SU-DHL-6 (cell line): ENCODE results near the gene RTCA.

Experiments
- H2AFZ ChIP-seq: fragments of 200-600 bp; sonication (generic); 2 replicates; pipeline ENCODE4 v1.6.1; 2014; ENCODE audit warnings: low read depth, mild to moderate bottlenecking, moderate library complexity, mixed read lengths, antibody characterized with exemption, low read length; ENCODE audit not compliant: severe bottlenecking
- H3F3A ChIP-seq: fragments of 200-600 bp; shearing (Covaris generic); 2 replicates; pipeline ENCODE4 v1.6.0; 2016; ENCODE audit warnings: antibody characterized with exemption, mild to moderate bottlenecking; ENCODE audit not compliant: insufficient read depth
- H3K27ac ChIP-seq: fragments of 200-600 bp; sonication (generic); 2 replicates; pipeline ENCODE4 v1.5.1; 2016; ENCODE audit warnings: low read depth, mild to moderate bottlenecking, low read length, moderate library complexity, mixed read lengths
- H3K27me3 ChIP-seq: fragments of 200-600 bp; sonication (generic), shearing (Covaris generic); 2 replicates; pipeline ENCODE4 v1.6.0; 2014; ENCODE audit warnings: mild to moderate bottlenecking, low read length
- H3K36me3 ChIP-seq: fragments of 200-600 bp; sonication (generic); 2 replicates; pipeline ENCODE4 v1.6.1; 2014; ENCODE audit warnings: mild to moderate bottlenecking, low read length, mixed read lengths
- H3K4me2 ChIP-seq: fragments of 300-600, 200-600 bp; shearing (Covaris generic), sonication (generic); 2 replicates; pipeline ENCODE4 v1.6.0; 2014; ENCODE audit warnings: low read length, low read depth, mild to moderate bottlenecking; ENCODE audit not compliant: poor library complexity, severe bottlenecking
- H3K4me3 ChIP-seq: fragments of 200-600 bp; sonication (generic); 2 replicates; pipeline ENCODE4 v1.5.1; 2014; ENCODE audit warnings: antibody characterized with exemption, low read length, mild to moderate bottlenecking, mixed read lengths; ENCODE audit not compliant: insufficient read depth, poor library complexity, severe bottlenecking
- H3K79me2 ChIP-seq: fragments of 200-600 bp; sonication (generic); 2 replicates; pipeline ENCODE4 v1.6.1; 2014; ENCODE audit warnings: mild to moderate bottlenecking, low read length, moderate library complexity; ENCODE audit not compliant: insufficient read depth
- H3K9ac ChIP-seq: fragments of 200-600 bp; sonication (generic); 2 replicates; pipeline ENCODE4 v1.7.0; 2014; ENCODE audit warnings: mild to moderate bottlenecking, low read length
- H3K9me2 ChIP-seq: fragments of 200-600 bp; sonication (generic); replicated peaks from 2 replicates; pipeline ENCODE4 v1.6.1; 2014; ENCODE audit warnings: low read length; ENCODE audit not compliant: insufficient read depth
- H3K9me3 ChIP-seq: fragments of 200-600 bp; sonication (generic); 2 replicates; pipeline ENCODE4 v1.6.1; 2014; ENCODE audit warnings: low read length, mixed read lengths; ENCODE audit not compliant: insufficient read depth
- H4K20me1 ChIP-seq: fragments of 200-600 bp; sonication (generic); 2 replicates; pipeline ENCODE4 v1.6.1; 2014; ENCODE audit warnings: low read depth, mild to moderate bottlenecking, antibody characterized with exemption, low read length, moderate library complexity, mixed read lengths
- EZH2phosphoT487 ChIP-seq: fragments of 200-600 bp; sonication (generic), shearing (Covaris generic); conservative IDR thresholded peaks from 2 replicates; pipeline ENCODE4 v1.6.1; 2018; ENCODE audit warnings: mild to moderate bottlenecking, antibody characterized with exemption, low read length, moderate library complexity, mixed read lengths
- TF ChIP-seq, protein P1 (sequence below): fragments of 200-600 bp; sonication (generic); IDR thresholded peaks from one replicate; pipeline ENCODE4 v1.5.1; 2017; ENCODE audit warnings: antibody characterized with exemption, mild to moderate bottlenecking, low read length, moderate library complexity; ENCODE audit not compliant: insufficient read depth, poor library complexity, severe bottlenecking

The RTCA gene

DNA sequence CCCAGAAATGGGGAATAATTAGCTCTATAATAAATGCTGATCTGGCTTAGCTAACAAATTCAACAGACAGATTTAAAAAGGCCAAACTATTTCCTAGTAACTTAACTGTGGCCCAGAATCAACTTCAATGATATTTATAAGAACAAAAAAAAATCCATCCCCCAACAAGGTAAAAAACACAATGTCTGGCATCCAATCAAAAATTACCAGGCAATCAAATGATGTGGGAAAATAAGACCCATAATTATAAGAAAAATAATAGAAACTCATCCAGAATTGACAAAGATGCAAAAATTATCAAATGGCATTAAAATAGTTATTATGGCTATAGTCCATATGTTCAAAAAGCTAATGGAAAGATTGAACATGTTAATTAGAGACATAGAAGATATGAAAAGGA is 43.8 kb downstream of the RTCA start:
- no peaks in the 10 kb centered on the region for H3K27me3 ChIP-seq
- H3K4me2 ChIP-seq = no peak overlapping the region
- H3F3A ChIP-seq = no peaks in the 10 kb centered on the region
- no peaks in the 10 kb centered on the region for H3K9me3 ChIP-seq
- H3K27ac ChIP-seq = no peak overlapping the region
- H2AFZ ChIP-seq = no peak overlapping the region
- H3K79me2 ChIP-seq = no peaks in the 10 kb centered on the region
- TF ChIP-seq EZH2phosphoT487 = no peak
- TF ChIP-seq, protein P1, sequence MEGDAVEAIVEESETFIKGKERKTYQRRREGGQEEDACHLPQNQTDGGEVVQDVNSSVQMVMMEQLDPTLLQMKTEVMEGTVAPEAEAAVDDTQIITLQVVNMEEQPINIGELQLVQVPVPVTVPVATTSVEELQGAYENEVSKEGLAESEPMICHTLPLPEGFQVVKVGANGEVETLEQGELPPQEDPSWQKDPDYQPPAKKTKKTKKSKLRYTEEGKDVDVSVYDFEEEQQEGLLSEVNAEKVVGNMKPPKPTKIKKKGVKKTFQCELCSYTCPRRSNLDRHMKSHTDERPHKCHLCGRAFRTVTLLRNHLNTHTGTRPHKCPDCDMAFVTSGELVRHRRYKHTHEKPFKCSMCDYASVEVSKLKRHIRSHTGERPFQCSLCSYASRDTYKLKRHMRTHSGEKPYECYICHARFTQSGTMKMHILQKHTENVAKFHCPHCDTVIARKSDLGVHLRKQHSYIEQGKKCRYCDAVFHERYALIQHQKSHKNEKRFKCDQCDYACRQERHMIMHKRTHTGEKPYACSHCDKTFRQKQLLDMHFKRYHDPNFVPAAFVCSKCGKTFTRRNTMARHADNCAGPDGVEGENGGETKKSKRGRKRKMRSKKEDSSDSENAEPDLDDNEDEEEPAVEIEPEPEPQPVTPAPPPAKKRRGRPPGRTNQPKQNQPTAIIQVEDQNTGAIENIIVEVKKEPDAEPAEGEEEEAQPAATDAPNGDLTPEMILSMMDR = no peak
- no peak overlapping the region for H3K4me3 ChIP-seq
- no peaks in the 10 kb centered on the region for H4K20me1 ChIP-seq
- H3K36me3 ChIP-seq = no peaks in the 10 kb centered on the region
- H3K9me2 ChIP-seq = no peaks in the 10 kb centered on the region
- no peak overlapping the region for H3K9ac ChIP-seq

DNA sequence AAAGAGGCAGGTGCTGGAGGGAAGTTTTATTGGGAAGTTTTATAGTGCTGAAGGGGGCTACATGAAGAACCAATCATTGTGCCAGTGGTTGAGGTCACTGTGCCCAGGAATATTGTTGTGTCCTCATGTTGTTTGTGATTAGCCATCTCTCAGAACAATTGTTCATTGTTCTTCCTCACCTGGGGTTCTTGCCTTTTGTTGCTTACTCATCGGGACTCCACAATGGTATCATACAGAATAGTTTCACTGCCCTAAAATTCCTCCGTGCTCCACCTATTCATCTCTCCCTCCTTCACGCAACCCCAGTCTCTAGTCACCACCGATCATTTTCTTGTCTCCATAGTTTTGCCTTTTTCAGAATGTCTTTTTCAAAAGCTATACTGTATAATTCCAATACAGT is 47.4 kb downstream of the RTCA start:
- Histone ChIP-seq H2AFZ (no peak overlapping the region), H3K27ac (no peak overlapping the region), H4K20me1 (no peaks in the 10 kb centered on the region), H3K4me2 (no peak overlapping the region), H3K9ac (no peak overlapping the region), H3K4me3 (no peak overlapping the region), H3K9me3 (peaks cover 10% of the 10 kb centered on the region; the same call in 1 of the 2 replicates), H3F3A (no peaks in the 10 kb centered on the region), H3K79me2 (no peaks in the 10 kb centered on the region), H3K36me3 (no peaks in the 10 kb centered on the region), H3K27me3 (no peaks in the 10 kb centered on the region), H3K9me2 (no peaks in the 10 kb centered on the region)
- TF ChIP-seq EZH2phosphoT487 = no peak
- TF ChIP-seq, protein P1 = no peak

DNA sequence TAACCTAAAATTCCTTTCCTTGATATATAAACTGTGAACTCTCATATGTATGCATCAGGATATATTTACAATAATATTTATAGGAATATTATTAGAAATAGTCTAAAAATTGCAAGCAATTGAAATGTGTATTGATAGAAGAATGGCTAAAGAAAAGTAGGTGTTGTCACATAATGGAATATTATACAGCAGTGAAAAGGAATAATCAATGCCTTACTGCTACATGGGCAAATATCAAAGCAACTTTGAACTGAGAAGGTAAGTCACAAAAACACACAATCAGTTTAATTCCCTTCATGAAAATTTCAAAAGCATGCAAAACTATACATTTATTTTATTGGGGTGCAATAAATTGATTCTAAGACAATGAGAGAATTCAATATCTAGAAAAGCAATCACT is 50.6 kb downstream of the RTCA start:
- Histone ChIP-seq H3F3A (no peaks in the 10 kb centered on the region), H4K20me1 (no peaks in the 10 kb centered on the region), H3K27ac (no peak overlapping the region), H3K9me3 (peaks cover 10% of the 10 kb centered on the region; the same call in 1 of the 2 replicates), H2AFZ (no peak overlapping the region), H3K9me2 (no peaks in the 10 kb centered on the region), H3K79me2 (no peaks in the 10 kb centered on the region), H3K27me3 (no peaks in the 10 kb centered on the region), H3K9ac (no peak overlapping the region), H3K4me3 (no peak overlapping the region), H3K4me2 (no peak overlapping the region), H3K36me3 (no peaks in the 10 kb centered on the region)
- no peak for TF ChIP-seq EZH2phosphoT487
- TF ChIP-seq, protein P1 = no peak
